ENCODE measurements around the gene HMCN2. TPM values are rescaled to one million over a fixed set of nuclear protein-coding genes. Genes with fewer than 3 reads are reported as not detected.
"Not testable (repeated sequence)": the region's sequence is repeated elsewhere in the genome, so short reads cannot be mapped to it uniquely, and the experiment has no call there.

Gene HMCN2
- total RNA-seq, 2 experiments from 2014 or later = not detected

GRCh38 chr9:130338891-130339290 is 73.3 kb downstream of the HMCN2 start:
- not testable (repeated sequence) for H3K4me1 Mint-ChIP-seq
- CTCF ChIA-PET = interaction anchor here (0.8 kb wide), 1 partner anchor 15 kb away, joined by 3 read pairs; no protein-coding TSS in a partner anchor

GRCh38 chr9:130339306-130339705 is 73.7 kb downstream of the HMCN2 start:
- Mint-ChIP-seq H3K27me3 (no peaks in the 10 kb centered on the region), H3K27ac (no peak overlapping the region), H3K4me1 (peaks cover 2% of the 10 kb centered on the region), H3K4me3 (no peak overlapping the region), H3K9me3 (no peaks in the 10 kb centered on the region), H3K36me3 (ENCODE audit: low read depth) (no peaks in the 10 kb centered on the region)
- no peak for DNase-seq
- CTCF ChIA-PET = interaction anchor here (0.8 kb wide), 1 partner anchor 16 kb away, joined by 3 read pairs; no protein-coding TSS in a partner anchor
- POLR2A ChIA-PET = interaction anchor here (0.6 kb wide), 1 partner anchor 238 kb away, joined by 3 read pairs; no protein-coding TSS in a partner anchor

More at GRCh38 chr9:130338891-130339290, 73.3 kb downstream of the HMCN2 start:
- not testable (repeated sequence) for DNase-seq; H3K4me3 Mint-ChIP-seq; H3K36me3 Mint-ChIP-seq (ENCODE audit: low read depth); H3K27me3 Mint-ChIP-seq; H3K27ac Mint-ChIP-seq; H3K9me3 Mint-ChIP-seq
- POLR2A ChIA-PET = interaction anchor here (0.6 kb wide), 1 partner anchor 238 kb away, joined by 3 read pairs; no protein-coding TSS in a partner anchor

GRCh38 chr9:130340011-130340410 is 74.5 kb downstream of the HMCN2 start:
- Mint-ChIP-seq H3K27me3 (no peaks in the 10 kb centered on the region), H3K9me3 (no peaks in the 10 kb centered on the region), H3K4me1 (peaks cover 2% of the 10 kb centered on the region), H3K27ac (no peak overlapping the region), H3K36me3 (ENCODE audit: low read depth) (no peaks in the 10 kb centered on the region), H3K4me3 (no peak overlapping the region)
- POLR2A ChIA-PET = no interaction called here
- no peak for DNase-seq
- CTCF ChIA-PET = interaction anchor here (0.8 kb wide), 1 partner anchor 16 kb away, joined by 3 read pairs; no protein-coding TSS in a partner anchor

GRCh38 chr9:130340557-130340956 is 75.0 kb downstream of the HMCN2 start:
- DNase-seq; H3K27me3 Mint-ChIP-seq; H3K4me1 Mint-ChIP-seq; POLR2A ChIA-PET; H3K36me3 Mint-ChIP-seq (ENCODE audit: low read depth); H3K9me3 Mint-ChIP-seq; H3K4me3 Mint-ChIP-seq; H3K27ac Mint-ChIP-seq: not testable (repeated sequence)
- CTCF ChIA-PET = interaction anchor here (1.1 kb wide), 1 partner anchor 344 kb away, joined by 3 read pairs; no protein-coding TSS in a partner anchor

GRCh38 chr9:130341128-130341527 is 75.6 kb downstream of the HMCN2 start:
- DNase-seq = no peak
- H3K4me1 Mint-ChIP-seq = peaks cover 2% of the 10 kb centered on the region
- no peak overlapping the region for H3K4me3 Mint-ChIP-seq
- no peaks in the 10 kb centered on the region for H3K9me3 Mint-ChIP-seq
- H3K27me3 Mint-ChIP-seq = no peaks in the 10 kb centered on the region
- H3K27ac Mint-ChIP-seq = no peak overlapping the region
- ChIA-PET CTCF (interaction anchor here (1.1 kb wide), 1 partner anchor 343 kb away, joined by 3 read pairs; no protein-coding TSS in a partner anchor), POLR2A (no interaction called here)
- no peaks in the 10 kb centered on the region for H3K36me3 Mint-ChIP-seq (ENCODE audit: low read depth)

- POLR2A ChIA-PET = no interaction called here
- no peak for DNase-seq
- Mint-ChIP-seq H3K4me3 (no peak overlapping the region), H3K9me3 (no peaks in the 10 kb centered on the region), H3K36me3 (ENCODE audit: low read depth) (no peaks in the 10 kb centered on the region), H3K4me1 (peaks cover 2% of the 10 kb centered on the region), H3K27me3 (no peaks in the 10 kb centered on the region), H3K27ac (no peak overlapping the region)
- CTCF ChIA-PET = interaction anchor here (0.5 to 1.1 kb wide), 2 partner anchors 342 to 404 kb away, joined by 3 to 5 read pairs; no protein-coding TSS in a partner anchor
Measured at GRCh38 chr9:130341839-130342713, 76.5 kb downstream of the HMCN2 start.

GRCh38 chr9:130342714-130343085 is 77.1 kb downstream of the HMCN2 start:
- CTCF ChIA-PET = interaction anchor here (0.5 kb wide), 1 partner anchor 405 kb away, joined by 5 read pairs; no protein-coding TSS in a partner anchor
- H3K36me3 Mint-ChIP-seq (ENCODE audit: low read depth) = no peaks in the 10 kb centered on the region
- no peaks in the 10 kb centered on the region for H3K9me3 Mint-ChIP-seq
- no peak for DNase-seq
- POLR2A ChIA-PET = no interaction called here
- peaks cover 2% of the 10 kb centered on the region for H3K4me1 Mint-ChIP-seq
- H3K27me3 Mint-ChIP-seq = no peaks in the 10 kb centered on the region
- H3K4me3 Mint-ChIP-seq = no peak overlapping the region
- H3K27ac Mint-ChIP-seq = no peak overlapping the region

GRCh38 chr9:130343445-130343918 is 77.9 kb downstream of the HMCN2 start:
- peak; percentile 25 for DNase-seq
- H3K4me3 Mint-ChIP-seq = no peak overlapping the region
- H3K27ac Mint-ChIP-seq = no peak overlapping the region
- CTCF ChIA-PET = interaction anchor here (0.5 to 0.9 kb wide), 2 partner anchors 114 to 419 kb away, joined by 3 to 4 read pairs; no protein-coding TSS in a partner anchor
- peaks cover 2% of the 10 kb centered on the region for H3K4me1 Mint-ChIP-seq
- H3K36me3 Mint-ChIP-seq (ENCODE audit: low read depth) = no peaks in the 10 kb centered on the region
- no peaks in the 10 kb centered on the region for H3K27me3 Mint-ChIP-seq
- POLR2A ChIA-PET = no interaction called here
- H3K9me3 Mint-ChIP-seq = no peaks in the 10 kb centered on the region

- H3K4me1 Mint-ChIP-seq = peaks cover 2% of the 10 kb centered on the region
- no peaks in the 10 kb centered on the region for H3K36me3 Mint-ChIP-seq (ENCODE audit: low read depth)
- no peak overlapping the region for H3K4me3 Mint-ChIP-seq
- DNase-seq = no peak
- H3K9me3 Mint-ChIP-seq = no peaks in the 10 kb centered on the region
- no peaks in the 10 kb centered on the region for H3K27me3 Mint-ChIP-seq
- ChIA-PET POLR2A (no interaction called here), CTCF (interaction anchor here (0.9 kb wide), 1 partner anchor 115 kb away, joined by 3 read pairs; no protein-coding TSS in a partner anchor)
- H3K27ac Mint-ChIP-seq = no peak overlapping the region
Measured at GRCh38 chr9:130344366-130344765, 78.8 kb downstream of the HMCN2 start.

GRCh38 chr9:130345009-130345896 is 79.7 kb downstream of the HMCN2 start:
- H3K9me3 Mint-ChIP-seq = no peaks in the 10 kb centered on the region
- H3K4me3 Mint-ChIP-seq = no peak overlapping the region
- no peaks in the 10 kb centered on the region for H3K27me3 Mint-ChIP-seq
- H3K4me1 Mint-ChIP-seq = no peaks in the 10 kb centered on the region
- no peak for DNase-seq
- no peak overlapping the region for H3K27ac Mint-ChIP-seq
- CTCF ChIA-PET = no interaction called here
- POLR2A ChIA-PET = no interaction called here
- no peaks in the 10 kb centered on the region for H3K36me3 Mint-ChIP-seq (ENCODE audit: low read depth)

GRCh38 chr9:130345897-130346385 is 80.4 kb downstream of the HMCN2 start:
- no peak overlapping the region for H3K27ac Mint-ChIP-seq
- DNase-seq = no peak

GRCh38 chr9:130346431-130346830 is 80.9 kb downstream of the HMCN2 start:
- H3K36me3 Mint-ChIP-seq (ENCODE audit: low read depth) = no peaks in the 10 kb centered on the region
- POLR2A ChIA-PET = no interaction called here
- CTCF ChIA-PET = no interaction called here
- no peaks in the 10 kb centered on the region for H3K27me3 Mint-ChIP-seq
- H3K27ac Mint-ChIP-seq = no peak overlapping the region
- no peak overlapping the region for H3K4me3 Mint-ChIP-seq
- no peak for DNase-seq
- no peaks in the 10 kb centered on the region for H3K9me3 Mint-ChIP-seq
- H3K4me1 Mint-ChIP-seq = no peaks in the 10 kb centered on the region

More at GRCh38 chr9:130345897-130346385, 80.4 kb downstream of the HMCN2 start:
- Mint-ChIP-seq H3K27me3 (no peaks in the 10 kb centered on the region), H3K36me3 (ENCODE audit: low read depth) (no peaks in the 10 kb centered on the region), H3K9me3 (no peaks in the 10 kb centered on the region), H3K4me1 (no peaks in the 10 kb centered on the region), H3K4me3 (no peak overlapping the region)
- ChIA-PET POLR2A (no interaction called here), CTCF (no interaction called here)

Data from activated CD4-positive, alpha-beta T cell treated with anti-CD3 and anti-CD28 coated beads, Interleukin-2, amount 10 ng/mL, durations not matched to agents 7 days and 5 days (primary cell).